NCI-H1436 treated with DMSO at 0.1 percent for 48 hours (cell line): ENCODE results near the gene BBS12.

Experiments used
- DNase-seq: peaks from one replicate; lab custom pipeline; 2025; lab: John Stamatoyannopoulos, UW

The BBS12 gene

DNA sequence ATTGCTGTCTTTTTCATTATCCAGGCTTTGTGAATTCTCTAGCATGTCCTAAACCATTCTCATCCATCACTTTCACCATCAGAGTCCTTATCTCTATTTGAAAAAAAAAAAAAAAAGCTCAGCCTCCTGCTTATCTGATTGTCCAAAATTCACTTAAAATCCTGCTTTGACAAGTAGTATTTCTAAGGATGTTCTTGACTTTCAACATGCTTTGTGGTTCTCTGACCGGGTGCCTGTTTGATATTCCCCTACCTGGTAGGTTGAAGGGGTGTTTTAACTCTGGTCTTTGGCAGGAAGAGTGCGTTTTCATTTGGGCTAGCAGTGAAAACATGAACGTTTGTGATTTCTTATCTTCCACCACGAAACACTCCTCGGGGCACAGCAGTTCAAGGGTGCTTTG is 17.3 kb upstream of the BBS12 start:
- DNase-seq: no peak

DNA sequence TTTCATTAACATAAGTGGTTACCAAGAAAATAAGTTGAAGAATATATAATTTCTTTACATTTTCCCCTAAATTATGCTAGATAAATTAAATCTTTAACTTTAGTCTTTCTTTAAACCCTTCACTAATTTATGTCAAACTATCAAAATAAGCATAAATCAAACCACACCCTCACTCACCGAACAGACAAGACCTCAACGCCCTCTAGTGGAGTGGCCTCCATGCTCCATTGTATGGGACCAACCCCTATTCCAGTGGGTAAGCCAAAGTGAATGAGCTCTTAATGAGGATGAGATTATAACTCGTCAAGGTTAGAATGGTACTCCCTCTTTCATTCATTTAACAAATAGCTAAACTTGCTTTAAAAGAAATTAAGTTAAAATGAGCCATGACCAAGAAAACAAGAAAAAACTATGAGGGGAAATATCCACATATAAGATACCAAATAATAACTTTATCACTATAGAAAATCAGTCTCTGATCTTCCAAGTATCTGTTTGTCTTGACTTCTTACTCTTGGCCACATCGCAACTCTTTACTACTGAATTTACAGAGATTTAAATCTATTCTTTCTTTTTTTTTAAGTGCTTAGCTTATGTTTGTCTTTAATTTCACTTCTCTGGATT is 15.6 kb upstream of the BBS12 start:
- DNase-seq: no peak

DNA sequence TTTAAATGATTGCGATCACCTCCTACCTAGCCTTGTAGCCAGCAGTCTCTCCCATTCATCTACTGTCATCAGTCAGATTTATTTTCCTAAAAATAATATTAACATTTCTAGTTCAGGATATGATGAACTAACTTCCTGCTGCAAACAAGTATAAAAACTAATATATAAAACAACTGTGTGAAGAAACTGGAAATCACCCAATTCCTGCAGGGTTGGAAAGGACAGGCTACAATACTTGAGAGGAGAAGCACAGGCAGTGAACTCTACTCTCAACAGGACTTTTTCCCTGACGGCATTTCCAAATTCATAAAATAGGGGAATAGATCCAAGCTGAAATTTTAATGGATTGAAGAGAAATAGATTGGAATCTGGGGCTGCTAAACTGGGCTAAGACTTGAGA is 14.2 kb upstream of the BBS12 start:
- DNase-seq: no peak

DNA sequence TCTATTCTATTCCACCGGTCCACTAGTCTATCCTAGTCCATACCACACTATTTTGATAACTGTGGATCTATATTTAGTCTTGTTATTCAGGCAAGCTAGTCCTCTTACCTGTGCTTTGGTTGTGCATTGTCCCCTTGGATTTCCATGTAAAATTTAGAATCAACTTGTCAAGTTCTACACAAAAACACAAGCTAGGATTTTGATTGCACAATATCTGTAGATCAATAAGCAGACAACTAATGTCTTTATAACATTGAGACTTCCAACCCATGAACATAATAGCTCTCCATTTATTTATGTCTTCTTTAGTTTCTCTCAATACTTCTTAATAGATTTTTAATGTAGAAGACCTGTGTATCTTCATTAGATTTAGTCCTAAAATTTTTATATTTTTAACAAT is 10.2 kb upstream of the BBS12 start:
- no peak for DNase-seq

DNA sequence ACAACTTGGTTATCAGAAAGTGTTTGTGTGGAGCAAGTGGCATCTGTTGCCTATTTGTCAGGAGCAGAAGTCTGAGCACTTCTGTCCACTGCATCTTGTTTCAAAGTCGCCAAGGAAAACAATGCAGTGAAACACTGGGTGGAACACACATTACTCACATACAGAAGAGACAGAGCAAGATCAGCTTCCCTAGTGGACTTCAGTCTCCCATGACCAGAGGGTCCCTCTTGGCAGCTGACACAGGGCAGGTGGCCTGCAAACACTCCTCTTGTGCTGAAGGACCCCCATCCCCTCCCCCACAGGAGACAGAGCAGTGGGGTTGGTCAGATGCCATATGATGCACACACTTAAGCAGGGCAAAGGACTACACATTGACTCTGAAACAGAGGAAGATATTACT is 3.6 kb upstream of the BBS12 start:
- DNase-seq: no peak

DNA sequence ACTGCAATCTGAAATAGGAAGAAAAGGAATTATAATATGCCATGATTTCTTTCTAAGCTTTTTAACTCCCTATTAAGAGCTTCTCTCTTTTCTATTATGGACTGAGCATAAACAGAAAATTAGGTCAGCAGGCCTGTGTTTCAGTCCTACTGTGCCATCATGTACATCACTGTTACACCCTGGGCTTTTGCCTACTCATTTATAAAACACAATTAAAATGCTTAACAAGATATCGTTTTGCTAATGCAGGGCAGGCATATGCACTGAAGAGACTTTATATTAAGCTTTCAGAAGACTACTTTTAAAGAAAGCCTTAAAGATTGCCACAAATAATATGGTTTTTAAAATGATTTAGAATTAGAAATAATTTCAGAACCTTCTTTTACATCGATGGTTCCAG is 828 bp upstream of the BBS12 start:
- DNase-seq: no peak

DNA sequence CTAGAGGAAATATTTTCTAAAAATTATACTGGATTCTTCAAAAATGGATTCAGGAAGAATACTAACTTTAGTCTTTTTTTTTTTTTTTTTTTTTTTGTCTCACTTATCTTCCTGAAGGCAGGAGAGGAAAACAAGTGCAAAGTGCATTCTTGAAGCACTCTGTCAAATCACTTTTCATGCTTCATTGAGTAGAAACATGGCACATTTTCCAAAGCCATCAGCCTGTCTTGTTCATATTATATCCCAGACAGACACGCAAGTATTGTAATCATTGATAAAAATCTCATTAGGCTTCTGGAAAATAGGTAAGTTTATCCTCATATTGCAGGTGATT is 1.2 kb downstream of the BBS12 start:
- no peak for DNase-seq

DNA sequence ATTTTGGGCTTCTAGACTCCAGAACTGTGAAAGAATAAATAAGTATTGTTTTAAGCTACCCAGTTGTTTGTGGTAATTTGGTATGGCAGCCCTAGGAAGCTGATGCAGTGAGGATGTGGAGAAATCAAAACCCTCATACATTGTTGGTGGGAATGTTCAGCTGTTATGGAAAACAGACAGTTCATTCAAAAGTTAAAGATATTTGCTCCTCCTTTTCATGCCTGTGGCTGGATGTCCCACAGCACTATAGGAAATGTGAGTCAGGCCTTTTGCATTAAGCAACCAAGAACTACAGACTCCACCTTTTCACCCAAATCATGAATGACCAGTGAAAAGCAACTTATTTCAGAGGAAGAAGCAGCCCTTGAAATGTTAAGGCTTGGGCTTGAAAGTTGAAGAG is 6.7 kb downstream of the BBS12 start:
- no peak for DNase-seq

DNA sequence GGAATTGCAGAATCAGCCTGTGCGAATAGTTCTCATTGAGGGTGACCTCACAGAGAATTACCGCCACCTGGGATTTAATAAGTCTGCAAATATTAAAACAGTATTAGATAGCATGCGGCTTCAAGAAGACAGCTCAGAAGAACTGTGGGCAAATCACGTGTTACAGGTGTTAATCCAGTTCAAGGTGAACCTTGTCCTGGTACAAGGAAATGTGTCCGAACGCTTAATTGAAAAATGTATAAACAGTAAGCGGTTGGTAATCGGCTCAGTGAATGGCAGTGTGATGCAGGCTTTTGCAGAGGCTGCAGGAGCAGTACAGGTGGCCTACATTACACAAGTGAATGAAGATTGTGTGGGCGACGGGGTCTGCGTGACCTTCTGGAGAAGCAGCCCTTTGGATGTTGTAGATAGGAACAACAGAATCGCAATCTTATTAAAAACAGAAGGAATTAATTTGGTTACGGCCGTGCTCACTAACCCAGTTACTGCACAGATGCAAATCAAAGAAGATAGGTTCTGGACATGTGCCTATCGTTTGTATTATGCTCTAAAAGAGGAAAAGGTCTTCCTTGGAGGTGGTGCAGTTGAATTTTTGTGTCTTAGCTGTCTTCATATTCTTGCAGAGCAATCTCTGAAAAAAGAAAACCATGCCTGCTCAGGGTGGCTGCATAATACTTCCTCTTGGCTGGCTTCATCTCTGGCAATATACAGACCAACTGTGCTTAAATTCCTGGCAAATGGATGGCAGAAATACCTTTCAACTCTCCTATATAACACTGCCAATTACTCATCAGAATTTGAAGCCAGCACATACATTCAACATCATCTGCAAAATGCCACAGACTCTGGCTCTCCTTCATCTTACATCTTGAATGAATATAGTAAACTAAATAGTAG is 10.7 kb downstream of the BBS12 start:
- no peak for DNase-seq

DNA sequence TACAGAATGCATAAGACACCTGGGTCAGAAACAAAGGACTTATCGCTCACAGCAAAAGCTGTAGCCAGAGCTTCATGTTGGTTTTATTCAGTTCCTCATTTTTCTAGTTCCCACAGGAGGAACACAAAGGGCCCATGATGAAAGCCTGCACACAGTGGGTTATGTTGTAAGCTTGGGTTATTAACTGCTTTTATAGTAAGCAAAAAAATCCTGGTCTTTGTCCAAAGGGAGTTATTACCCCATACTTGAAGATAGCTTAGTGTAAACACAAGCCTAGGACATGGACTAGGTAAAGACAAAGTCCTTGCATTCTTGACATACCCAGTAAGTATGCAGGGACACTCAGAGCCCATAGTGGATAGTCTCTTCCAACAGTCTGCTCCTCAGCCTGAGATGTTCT is 11.7 kb downstream of the BBS12 start:
- no peak for DNase-seq

DNA sequence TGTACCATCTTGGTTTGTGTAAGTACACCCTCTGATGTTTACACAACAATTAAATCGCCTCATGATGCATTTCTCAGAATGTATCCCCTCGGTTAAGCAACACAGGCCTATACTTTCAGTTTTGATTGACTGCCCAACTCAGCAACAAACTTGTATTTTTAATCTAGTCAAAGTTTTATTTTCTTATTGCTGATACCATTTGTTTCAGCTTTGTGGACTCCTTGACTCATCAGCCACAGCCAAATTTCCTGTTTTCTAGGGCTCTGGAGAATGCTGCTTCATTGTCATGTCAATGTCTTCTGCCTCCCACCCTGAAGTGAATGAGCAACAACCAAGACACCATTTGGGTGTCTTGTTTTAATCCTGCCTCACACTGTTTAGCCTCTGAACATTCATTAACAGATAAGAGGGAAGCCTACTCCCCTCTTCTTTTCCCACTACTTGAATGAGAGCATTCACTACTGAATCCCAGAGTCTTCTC is 14.0 kb downstream of the BBS12 start:
- no peak for DNase-seq

DNA sequence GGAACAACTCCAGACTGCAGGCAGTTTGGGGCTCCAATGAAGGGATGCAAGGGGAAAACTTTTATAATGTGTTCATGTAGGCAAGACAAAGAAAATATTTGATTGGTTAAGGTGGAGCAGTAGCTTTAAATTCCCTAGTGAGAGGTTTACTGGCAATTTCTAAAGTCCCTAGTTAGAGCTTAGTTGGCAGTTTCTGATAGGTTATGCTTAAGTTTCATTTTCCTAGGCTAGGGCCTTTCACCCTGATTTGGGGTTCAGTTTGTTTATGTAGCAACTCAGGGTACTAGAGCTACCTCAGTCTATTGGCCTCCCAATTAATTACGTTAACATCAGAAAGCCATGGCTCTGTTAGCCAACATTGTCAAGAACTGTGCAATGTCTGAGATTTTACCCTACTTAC is 14.6 kb downstream of the BBS12 start:
- no peak for DNase-seq

DNA sequence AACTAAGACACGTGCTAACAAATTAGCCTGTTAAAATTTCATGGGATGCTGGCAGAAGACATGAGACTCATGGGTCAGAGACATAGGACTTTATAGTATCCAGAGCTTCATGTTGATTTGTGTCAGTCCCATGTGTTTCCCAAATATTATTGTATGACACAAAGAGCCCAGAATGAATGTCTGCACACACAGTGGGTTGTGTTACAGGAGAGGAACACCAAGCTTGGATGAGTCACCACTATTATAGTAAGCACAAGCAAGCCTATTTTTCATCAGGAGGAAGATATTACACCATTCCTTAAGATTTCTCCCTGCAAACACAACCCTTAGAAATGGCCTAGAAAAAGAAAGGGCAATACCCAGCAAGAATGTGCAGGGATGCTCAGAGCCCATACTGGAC is 15.4 kb downstream of the BBS12 start:
- no peak for DNase-seq

DNA sequence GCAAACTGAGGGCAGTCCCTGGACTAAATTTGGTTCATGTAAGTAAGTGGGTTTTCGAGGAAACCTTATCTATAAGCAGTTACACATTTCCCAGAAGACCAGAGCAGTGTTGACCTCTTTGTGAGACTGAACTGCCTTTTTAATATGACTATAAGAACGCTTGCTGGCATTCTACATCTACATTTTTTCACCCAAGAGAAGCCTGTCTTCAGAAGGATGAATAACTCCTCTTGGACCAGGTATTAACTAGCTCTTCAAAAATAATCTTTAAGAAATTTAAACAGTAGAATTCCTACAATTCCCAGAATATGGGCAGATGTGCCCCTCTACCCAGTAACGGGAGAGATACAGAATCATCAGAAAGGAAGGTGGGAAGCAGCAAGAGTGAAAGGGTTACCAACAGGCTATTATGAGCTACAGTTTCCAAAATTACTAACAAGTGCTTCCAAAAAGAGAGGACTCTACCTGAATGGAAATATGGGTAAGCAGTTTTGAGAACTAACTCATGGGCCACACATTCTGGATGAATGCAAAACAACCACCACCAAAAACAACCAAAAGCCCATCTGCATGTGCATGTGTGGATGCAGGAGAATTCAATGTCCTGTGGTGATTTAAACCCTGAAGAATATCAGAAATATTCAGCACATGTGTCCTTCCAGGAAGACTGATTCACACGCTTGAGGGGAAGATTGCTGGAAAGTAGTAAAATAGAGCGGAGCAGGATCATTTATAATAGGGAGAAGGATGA is 17.4 kb downstream of the BBS12 start:
- no peak for DNase-seq

DNA sequence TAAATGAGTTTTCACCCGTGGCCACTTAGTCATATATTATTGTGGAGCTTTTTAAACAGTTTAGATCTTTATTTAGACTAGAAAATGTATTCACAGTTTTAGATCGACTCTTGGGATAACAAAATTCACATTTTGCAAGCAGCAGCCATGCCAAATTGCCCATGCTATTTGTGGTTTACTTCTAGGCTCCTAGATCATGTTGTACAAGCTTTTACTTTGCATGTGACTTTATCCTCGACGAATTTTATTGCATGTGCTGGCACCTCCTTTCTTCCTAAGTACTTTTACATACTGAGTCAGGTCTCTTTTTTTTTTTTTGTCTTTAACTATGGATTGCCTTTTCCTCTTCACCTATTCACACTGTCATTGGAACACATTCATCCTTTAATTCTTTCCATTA is 23.2 kb downstream of the BBS12 start:
- no peak for DNase-seq

DNA sequence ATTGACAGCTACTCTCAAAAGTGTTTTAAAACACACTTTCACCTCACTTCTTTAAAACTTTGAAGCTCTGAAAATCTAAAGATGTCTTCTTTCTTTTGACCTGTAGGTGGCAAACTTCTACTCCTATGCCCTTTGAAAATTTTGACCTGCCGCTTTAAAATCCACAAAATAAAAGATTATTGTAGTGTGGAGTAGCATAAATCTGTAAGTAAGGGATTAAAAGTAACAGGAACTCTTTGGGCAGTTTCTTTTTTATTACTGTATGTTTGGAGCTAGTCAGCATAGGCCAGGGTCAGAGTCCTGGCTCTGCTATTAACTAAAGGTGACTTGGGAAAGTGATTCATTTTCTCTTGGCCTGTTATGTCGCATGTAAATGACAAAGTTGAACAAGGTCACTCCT is 25.5 kb downstream of the BBS12 start:
- no peak for DNase-seq

DNA sequence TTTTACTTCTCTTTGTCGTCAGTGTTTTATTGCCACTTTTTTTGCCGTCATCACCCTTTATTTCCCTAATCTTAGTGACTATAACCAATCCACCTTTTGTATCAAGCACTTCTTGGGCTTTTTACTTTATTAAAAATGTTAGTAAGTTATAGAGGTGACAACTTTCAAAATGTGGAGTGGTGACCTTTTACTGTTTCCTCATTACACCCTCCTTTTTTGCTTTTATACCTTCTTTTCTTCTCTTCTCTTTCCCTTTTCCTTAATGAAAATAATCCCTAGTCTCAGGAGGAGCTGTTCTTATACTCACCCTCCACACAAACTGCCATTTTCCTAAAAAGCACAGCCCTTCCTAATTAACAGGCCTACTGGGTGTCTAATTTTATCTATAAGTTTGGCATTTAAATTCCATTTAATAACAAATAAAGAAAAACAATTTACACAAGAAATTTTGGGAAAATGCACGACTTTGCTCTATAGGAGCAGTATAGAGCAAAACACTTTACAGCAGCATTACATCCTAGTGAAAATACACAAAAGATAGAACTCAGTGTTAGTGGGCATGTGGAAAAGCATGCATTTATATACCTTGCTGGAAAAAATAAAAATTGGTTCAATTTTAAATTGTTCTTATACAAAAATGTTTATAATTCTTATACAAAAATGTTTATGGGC is 27.3 kb downstream of the BBS12 start:
- no peak for DNase-seq

DNA sequence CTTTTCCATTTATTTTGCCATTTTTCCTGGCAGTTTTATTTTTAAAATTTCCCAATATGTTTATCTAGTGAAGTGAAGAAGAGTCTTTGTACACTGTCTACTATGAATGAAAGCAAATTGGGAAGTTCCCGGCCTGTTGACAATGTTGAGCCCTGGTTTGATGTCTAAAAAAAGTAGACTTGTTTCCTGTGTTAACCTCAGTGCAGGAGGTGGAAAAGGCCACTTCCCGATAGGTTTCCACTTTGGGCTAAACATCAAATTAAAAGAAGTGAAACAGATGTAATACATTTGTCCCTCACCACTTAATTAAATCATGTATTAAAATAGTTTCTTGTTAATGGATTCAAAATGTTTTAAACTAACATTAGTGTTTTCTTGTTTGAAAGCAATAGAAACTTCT is 30.0 kb downstream of the BBS12 start:
- no peak for DNase-seq

DNA sequence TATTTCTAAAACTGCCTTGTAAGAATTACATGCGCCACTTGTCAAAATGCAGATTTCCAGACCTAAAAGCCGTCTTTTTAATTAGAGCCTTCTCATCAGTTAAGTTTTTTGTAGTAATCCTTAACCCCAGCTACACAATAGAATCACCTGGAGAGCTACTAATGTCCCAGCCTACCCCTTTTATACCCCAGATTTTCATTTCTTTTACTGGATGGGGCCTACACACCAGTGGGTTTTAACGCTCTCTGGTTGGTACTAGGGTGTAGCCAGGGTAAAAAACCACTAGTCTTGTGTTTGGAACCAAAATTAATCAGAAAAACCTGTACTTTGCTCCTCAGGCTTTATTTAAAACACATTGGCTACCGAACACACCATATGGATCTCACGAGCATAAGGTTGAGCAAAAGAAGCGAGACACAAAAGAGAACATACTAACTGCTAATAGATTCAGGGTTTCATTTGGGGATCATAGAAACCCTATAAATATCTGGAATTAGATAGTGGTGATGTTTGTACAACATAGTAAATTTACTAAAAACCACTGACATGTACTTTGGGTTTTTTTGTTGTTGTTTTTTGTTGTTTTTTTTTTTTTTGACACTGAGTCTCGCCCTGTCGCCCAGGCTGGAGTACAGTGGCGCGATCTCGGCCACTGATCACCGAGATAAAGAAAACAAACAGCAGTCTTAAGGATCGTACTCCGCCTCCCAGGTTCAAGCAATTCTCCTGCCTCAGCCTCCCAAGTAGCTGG is 30.6 kb downstream of the BBS12 start:
- no peak for DNase-seq

DNA sequence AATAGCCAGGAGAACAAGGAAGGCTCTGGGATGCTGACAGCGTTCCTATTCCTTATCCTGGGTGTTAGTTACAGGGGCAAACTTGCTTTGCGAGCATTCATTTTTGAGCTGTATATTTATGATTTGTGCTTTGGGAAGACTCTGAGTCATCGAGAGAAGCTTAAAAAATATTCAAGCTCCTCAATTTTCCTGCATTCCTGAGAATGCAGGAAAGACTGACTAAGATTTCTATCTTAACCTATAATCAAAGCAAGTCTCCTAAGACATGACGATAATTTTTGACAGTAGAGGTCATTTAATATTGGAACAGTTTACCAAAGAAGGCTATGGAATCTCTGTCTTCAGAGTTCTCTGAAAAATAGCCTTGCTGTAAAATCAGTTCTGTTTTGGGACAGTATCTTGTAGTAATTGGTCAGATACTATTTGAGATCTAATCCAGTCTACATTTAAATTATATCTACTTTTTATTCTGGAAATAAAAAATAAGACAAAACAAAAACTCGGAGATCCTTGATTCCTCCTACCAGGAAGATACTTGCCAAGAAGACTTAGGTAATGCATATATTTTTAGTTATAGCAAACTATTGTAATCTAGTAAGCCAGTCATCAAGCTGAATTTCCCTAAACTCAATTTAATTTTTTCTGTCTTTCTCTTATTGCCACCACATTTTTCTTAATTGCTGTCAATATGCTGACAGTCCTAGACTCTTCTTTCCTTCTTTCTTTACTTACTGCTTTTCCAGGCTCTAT is 31.7 kb downstream of the BBS12 start:
- DNase-seq: no peak

DNA sequence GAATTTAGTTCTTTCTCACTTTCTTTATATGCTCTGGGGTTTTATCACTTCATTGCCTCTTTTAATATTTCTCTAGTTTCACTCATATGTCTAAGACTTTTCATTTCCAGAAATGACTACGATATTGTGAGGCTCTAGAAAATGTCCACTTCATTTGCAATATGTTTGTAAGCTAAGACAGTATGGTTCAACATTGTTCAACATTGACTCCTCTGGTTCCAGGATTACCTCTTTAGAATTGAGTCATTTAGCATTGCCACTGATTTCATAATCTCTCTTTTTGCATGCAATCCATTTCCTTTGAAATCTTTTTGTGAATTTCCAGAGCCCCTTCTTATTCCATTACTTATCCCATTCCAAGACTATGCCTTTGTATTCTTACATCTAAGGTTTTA is 32.3 kb downstream of the BBS12 start:
- no peak for DNase-seq
